Tibial nerve (tissue), 4 donors: Measurements from ENCODE around the gene SLC17A9.

Experiments
- CTCF ChIP-seq, 5 experiments: fragments of 200-600 bp in 3 of 5; fragments of 450-650 bp in 2 of 5; sonication (generic) in 3 of 5; IDR thresholded peaks; one replicate each; pipeline ENCODE4 v1.5.1; 2016 to 2019; ENCODE audit warnings: antibody characterized with exemption in 5 of 5, mild to moderate bottlenecking in 3 of 5, moderate library complexity in 2 of 5
- EP300 ChIP-seq, 2 donors: sonication (generic); formaldehyde crosslinking; IDR thresholded peaks; one replicate each; pipeline ENCODE4 v1.6.1; 2017; ENCODE audit warnings: antibody characterized with exemption in 2 of 2, mild to moderate bottlenecking in 1 of 2
- POLR2A ChIP-seq, 2 donors: fragments of 450-650 bp; IDR thresholded peaks; one replicate each; pipeline ENCODE4 v1.6.1; 2017; ENCODE audit warnings: antibody characterized with exemption in 2 of 2, mild to moderate bottlenecking in 2 of 2, moderate library complexity in 2 of 2

- TF ChIP-seq CTCF (IDR thresholded peaks at IDR 0.05) (no peak), POLR2A (IDR thresholded peaks at IDR 0.05) (no peak), EP300 (IDR thresholded peaks at IDR 0.05) (no peak)
Observed at GRCh38 chr20:62977613-62978560, 25.4 kb downstream of the SLC17A9 start.
